Endothelial cell of umbilical vein (primary cell): ENCODE measurements around the gene TOP1. TPM values are rescaled to one million over a fixed set of nuclear protein-coding genes. Genes with fewer than 3 reads are reported as not detected.

Experiments used
- BruUV-seq: library from RNA; stranded (reverse); fragments of 400-500 nt; replicated peaks from 2 replicates; lab custom pipeline; 2021; lab: Mats Ljungman, UMichigan
- CTCF ChIA-PET: fragments of 300-600, 350-600 bp; sonication (Branson Sonifier 250); formaldehyde crosslinking; loops from one replicate; lab custom pipeline; 2021; ENCODE audit warnings: antibody characterized with exemption, inconsistent platforms; lab: Charles Lee
- POLR2A ChIA-PET: fragments of 300-600, 350-600 bp; sonication (Branson Sonifier 250); formaldehyde crosslinking; loops from one replicate; lab custom pipeline; 2021; ENCODE audit warnings: antibody characterized with exemption, inconsistent platforms; lab: Charles Lee
- DNase-seq: peaks from one replicate; pipeline ENCODE4 v3.0.0-alpha.2; 2011; ENCODE audit warnings: low read depth, low spot score
- FAIRE-seq: peaks from 2 replicates; lab custom pipeline; 2011; peaks lifted over from hg19 to GRCh38; lab: Jason Lieb, UNC
- H2AFZ ChIP-seq: 2 replicates; pipeline ENCODE4 v1.6.0; 2012; ENCODE audit warnings: low read depth, low read length, control low read depth, inconsistent platforms
- H3K27ac ChIP-seq: 2 replicates; pipeline ENCODE4 v1.5.1; 2011; ENCODE audit warnings: low read depth, mild to moderate bottlenecking, control low read depth, low read length, moderate library complexity; ENCODE audit not compliant: insufficient read depth
- H3K27me3 ChIP-seq, 2 experiments: 2 replicates each; pipeline versions ENCODE4 v1.6.0 to v1.6.1; 2011; ENCODE audit warnings: low read length in 2 of 2, mixed read lengths in 1 of 2; ENCODE audit not compliant: control insufficient read depth in 2 of 2, insufficient read depth in 2 of 2
- H3K36me3 ChIP-seq, 2 experiments: 2 replicates in 1 of 2; 3 replicates in 1 of 2; pipeline ENCODE4 v1.5.1; 2011; ENCODE audit warnings: low read length in 2 of 2, mild to moderate bottlenecking in 1 of 2, moderate library complexity in 1 of 2; ENCODE audit not compliant: control insufficient read depth in 2 of 2, insufficient read depth in 2 of 2; ENCODE audit errors: extremely low read depth in 1 of 2
- H3K4me1 ChIP-seq: 3 replicates; pipeline ENCODE4 v1.5.1; 2011; ENCODE audit warnings: mild to moderate bottlenecking, low read length; ENCODE audit not compliant: control insufficient read depth, insufficient read depth; ENCODE audit errors: extremely low read depth
- H3K4me2 ChIP-seq: 2 replicates; pipeline ENCODE4 v1.6.1; 2011; ENCODE audit warnings: low read length, control low read depth, mixed read lengths; ENCODE audit not compliant: insufficient read depth
- H3K4me3 ChIP-seq, 3 experiments: fragments of 200-600 bp in 1 of 3; sonication (generic), shearing (Covaris generic) in 1 of 3; replicated peaks in 1 of 3; 2 replicates each; pipeline ENCODE4 v1.5.1; 2011 to 2016; ENCODE audit warnings: control low read depth in 3 of 3, low read length in 3 of 3, mild to moderate bottlenecking in 2 of 3, inconsistent platforms in 1 of 3, low read depth in 1 of 3, moderate library complexity in 1 of 3; ENCODE audit not compliant: insufficient read depth in 1 of 3
- H3K79me2 ChIP-seq: 2 replicates; pipeline ENCODE4 v1.6.0; 2012; ENCODE audit warnings: low read length, inconsistent platforms; ENCODE audit not compliant: control insufficient read depth, insufficient read depth
- H3K9ac ChIP-seq: replicated peaks from 2 replicates; pipeline ENCODE3; 2011; ENCODE audit warnings: low read length, control low read depth; ENCODE audit not compliant: insufficient read depth; ENCODE audit errors: extremely low read depth
- H3K9me1 ChIP-seq: replicated peaks from 3 replicates; pipeline ENCODE4 v1.6.0; 2011; ENCODE audit warnings: mild to moderate bottlenecking, low read length; ENCODE audit not compliant: control insufficient read depth, insufficient read depth; ENCODE audit errors: extremely low read depth
- H3K9me3 ChIP-seq: replicated peaks from 2 replicates; pipeline ENCODE4 v1.5.1; 2012; ENCODE audit warnings: low read length, inconsistent platforms; ENCODE audit not compliant: control insufficient read depth, insufficient read depth
- H4K20me1 ChIP-seq: replicated peaks from 2 replicates; pipeline ENCODE3; 2011; ENCODE audit warnings: mild to moderate bottlenecking, low read length; ENCODE audit not compliant: control insufficient read depth, insufficient read depth; ENCODE audit errors: extremely low read depth
- CTCF ChIP-seq, 2 donors: IDR thresholded peaks; 1 replicate in 1 of 2; 2 replicates in 1 of 2; pipeline ENCODE4 v1.5.1; 2011; ENCODE audit warnings: low read length in 2 of 2, mild to moderate bottlenecking in 2 of 2, moderate library complexity in 2 of 2, control low read depth in 1 of 2, inconsistent platforms in 1 of 2, low read depth in 1 of 2; ENCODE audit not compliant: insufficient read depth in 1 of 2; ENCODE audit errors: extremely low read depth in 1 of 2
- EZH2 ChIP-seq: IDR thresholded peaks from 2 replicates; pipeline ENCODE4 v1.6.1; 2012; ENCODE audit warnings: borderline replicate concordance, low read depth, mild to moderate bottlenecking, moderate library complexity, low read length, inconsistent platforms; ENCODE audit not compliant: severe bottlenecking
- FOS ChIP-seq: IDR thresholded peaks from 2 replicates; pipeline ENCODE4 v1.6.1; 2011; ENCODE audit warnings: mild to moderate bottlenecking, low read length, moderate library complexity, borderline replicate concordance; ENCODE audit not compliant: insufficient read depth
- GATA2 ChIP-seq: IDR thresholded peaks from 2 replicates; pipeline ENCODE4 v1.7.0; 2011; ENCODE audit warnings: low read depth, mild to moderate bottlenecking, moderate library complexity, mixed read lengths, low read length; ENCODE audit not compliant: insufficient read length, insufficient read depth
- JUN ChIP-seq: IDR thresholded peaks from 2 replicates; pipeline ENCODE4 v1.6.1; 2011; ENCODE audit warnings: borderline replicate concordance, low read depth; ENCODE audit not compliant: insufficient read length, insufficient read depth
- MAX ChIP-seq: IDR thresholded peaks from 2 replicates; pipeline ENCODE4 v1.6.1; 2011; ENCODE audit not compliant: insufficient read depth, insufficient read length
- MYC ChIP-seq: IDR thresholded peaks from one replicate; pipeline ENCODE4 v1.6.1; 2011; ENCODE audit warnings: mild to moderate bottlenecking, low read depth, low read length
- POLR2A ChIP-seq: IDR thresholded peaks from 2 replicates; pipeline ENCODE4 v1.6.1; 2012; ENCODE audit warnings: low read depth, mild to moderate bottlenecking, control low read depth, low read length
- POLR2AphosphoS5 ChIP-seq: IDR thresholded peaks from 2 replicates; pipeline ENCODE4 v1.6.1; 2012; ENCODE audit warnings: low read depth, mild to moderate bottlenecking, control low read depth, low read length, moderate library complexity; ENCODE audit not compliant: insufficient read depth
- dilution Hi-C: fragments of 300-500 bp; cut with MboI; formaldehyde crosslinking; loops from one replicate; pipeline ENCODE4 v1.15.0; 2019; ENCODE audit warnings: low sequenced_read_pairs; ENCODE audit not compliant: extremely low pct_ligation_motif_present
- intact Hi-C: fragments of 100-400 bp; cut with micrococcal nuclease; formaldehyde crosslinking; loops from one replicate; pipeline ENCODE4 v1.10.0; 2022
- polyA plus RNA-seq, 4 experiments: library from polyadenylated mRNA; depleted of rRNA in 3 of 4; stranded (reverse) in 3 of 4; unstranded in 1 of 4; fragments of >200 nt; gene quantifications; 2 replicates each; pipeline versions ENCODE4 v1.2.1 to v1.2.3, GENCODE V29; 2011 to 2012; ENCODE audit warnings: missing spikeins in 1 of 4
- total RNA-seq: library from RNA; stranded (reverse); gene quantifications from 2 replicates; pipeline ENCODE4 v1.2.3, GENCODE V29; 2021

TOP1 gene
- total and polyA plus RNA-seq, 2 donors (not counting 3 experiments of a cell fraction or from before 2014, with no cell fraction given), result 7.0 to 77.4 TPM

- no peaks in the 10 kb centered on the region for H3K9me1 ChIP-seq
- no peak for FAIRE-seq
- no TSS peak for BruUV-seq
- H3K36me3 ChIP-seq, result peaks cover 0 to 14% of the 10 kb centered on the region in 2 experiments
- H3K27ac ChIP-seq, result no peak overlapping the region
- H4K20me1 ChIP-seq, result no peaks in the 10 kb centered on the region
- ChIA-PET POLR2A (interaction anchor here (0.8 kb wide), 1 partner anchor 45 kb away, joined by 3 read pairs; no protein-coding TSS in a partner anchor), CTCF (interaction anchor here (0.9 to 12.0 kb wide), 3 partner anchors 71 to 90 kb away, joined by 4 to 228 read pairs (median 30); no protein-coding TSS in a partner anchor)
- H3K9ac ChIP-seq, result no peak overlapping the region
- H3K27me3 ChIP-seq, result no peaks in the 10 kb centered on the region
- H3K4me3 ChIP-seq, result no peak overlapping the region
- H3K79me2 ChIP-seq, result peaks cover 55% of the 10 kb centered on the region
- H2AFZ ChIP-seq, result no peak overlapping the region
- dilution Hi-C loops (no loop called here), intact Hi-C loops (loop anchor here (10.0 kb wide), 1 partner anchor 322 kb away; no protein-coding TSS in a partner anchor)
- no peak for DNase-seq
- TF ChIP-seq POLR2A, result no peak
- TF ChIP-seq GATA2, result no peak
- TF ChIP-seq CTCF (IDR thresholded peaks at IDR 0.05; ENCODE audit: extremely low read depth in 1 of 2, insufficient read depth in 1 of 2, low read depth in 1 of 2, low read length in 2 of 2), result no peak
- no peak for TF ChIP-seq POLR2AphosphoS5
- TF ChIP-seq MYC, result no peak
- TF ChIP-seq FOS, result no peak
- no peak for TF ChIP-seq JUN
- no peak for TF ChIP-seq EZH2
- no peak for TF ChIP-seq MAX
- H3K4me1 ChIP-seq, result peaks cover 80% of the 10 kb centered on the region
- no peak overlapping the region for H3K4me2 ChIP-seq
- H3K9me3 ChIP-seq, result no peaks in the 10 kb centered on the region
These were observed 48.2 kb downstream of the TOP1 start for GRCh38 chr20:41076776-41077175.
